Testis (tissue), 3 donors: Measurements from ENCODE around the gene SUSD3. TPM values are rescaled to one million over a fixed set of nuclear protein-coding genes. Genes with fewer than 3 reads are reported as not detected.

Source experiments
- DNase-seq: peaks from one replicate; pipeline ENCODE4 v3.0.0-alpha.2; 2019
- H3K27ac ChIP-seq, 2 donors: fragments of 200-600 bp; sonication (generic); one replicate each; pipeline ENCODE4 v1.5.1; 2019
- H3K27me3 ChIP-seq: fragments of 200-600 bp; sonication (generic); one replicate; pipeline ENCODE4 v1.5.1; 2019
- H3K36me3 ChIP-seq: fragments of 200-600 bp; sonication (generic); one replicate; pipeline ENCODE4 v1.5.1; 2017; ENCODE audit warnings: low read depth; ENCODE audit errors: missing control alignments
- H3K4me1 ChIP-seq: fragments of 200-600 bp; sonication (generic); one replicate; pipeline ENCODE4 v1.5.1; 2019
- H3K4me3 ChIP-seq, 2 donors: fragments of 200-600 bp; sonication (generic); one replicate each; pipeline ENCODE4 v1.5.1; 2017 to 2019
- H3K9me3 ChIP-seq: fragments of 200-600 bp; sonication (generic); one replicate; pipeline ENCODE4 v1.5.1; 2017
- POLR2A ChIP-seq: fragments of 450-650 bp; IDR thresholded peaks from one replicate; pipeline ENCODE4 v1.6.1; 2017; ENCODE audit warnings: antibody characterized with exemption, mild to moderate bottlenecking, moderate library complexity
- WGBS, 2 donors: methylation state at CpG; one replicate each; pipeline ENCODE4 v1.1.5; 2018; 5-methylcytosine and 5-hydroxymethylcytosine counted together
- intact Hi-C: fragments of 100-400 bp; cut with DNase I; formaldehyde crosslinking; loops from one replicate; pipeline ENCODE4 v1.15.1; 2023; ENCODE audit warnings: low total_unique reads
- polyA plus RNA-seq: library from polyadenylated mRNA; stranded (reverse); fragments of 350-450 nt; fragmentation: Illumina TruSeq; extraction: RNeasy Lipid Tissue Mini Kit (QIAGEN cat#74804); gene quantifications from one replicate; pipeline ENCODE4 v1.2.3, GENCODE V29; 2014; ENCODE audit warnings: low read depth, low replicate concordance; ENCODE audit not compliant: insufficient read depth
- total RNA-seq, 2 donors: library from RNA; depleted of rRNA; stranded (reverse); fragments of >200 nt; gene quantifications; one replicate each; pipeline ENCODE4 v1.2.3, GENCODE V29; 2016
- TF ChIP-seq, protein P1 (sequence below), 3 experiments: fragments of 450-650 bp in 2 of 3; fragments of 200-600 bp in 1 of 3; sonication (generic) in 1 of 3; IDR thresholded peaks; one replicate each; pipeline ENCODE4 v1.5.1; 2016 to 2019; ENCODE audit warnings: antibody characterized with exemption in 3 of 3, mild to moderate bottlenecking in 2 of 3, moderate library complexity in 1 of 3

SUSD3 gene
- total and polyA plus RNA-seq, 3 donors from 2014 or later: 172 to 537 (median 282) TPM

DNA sequence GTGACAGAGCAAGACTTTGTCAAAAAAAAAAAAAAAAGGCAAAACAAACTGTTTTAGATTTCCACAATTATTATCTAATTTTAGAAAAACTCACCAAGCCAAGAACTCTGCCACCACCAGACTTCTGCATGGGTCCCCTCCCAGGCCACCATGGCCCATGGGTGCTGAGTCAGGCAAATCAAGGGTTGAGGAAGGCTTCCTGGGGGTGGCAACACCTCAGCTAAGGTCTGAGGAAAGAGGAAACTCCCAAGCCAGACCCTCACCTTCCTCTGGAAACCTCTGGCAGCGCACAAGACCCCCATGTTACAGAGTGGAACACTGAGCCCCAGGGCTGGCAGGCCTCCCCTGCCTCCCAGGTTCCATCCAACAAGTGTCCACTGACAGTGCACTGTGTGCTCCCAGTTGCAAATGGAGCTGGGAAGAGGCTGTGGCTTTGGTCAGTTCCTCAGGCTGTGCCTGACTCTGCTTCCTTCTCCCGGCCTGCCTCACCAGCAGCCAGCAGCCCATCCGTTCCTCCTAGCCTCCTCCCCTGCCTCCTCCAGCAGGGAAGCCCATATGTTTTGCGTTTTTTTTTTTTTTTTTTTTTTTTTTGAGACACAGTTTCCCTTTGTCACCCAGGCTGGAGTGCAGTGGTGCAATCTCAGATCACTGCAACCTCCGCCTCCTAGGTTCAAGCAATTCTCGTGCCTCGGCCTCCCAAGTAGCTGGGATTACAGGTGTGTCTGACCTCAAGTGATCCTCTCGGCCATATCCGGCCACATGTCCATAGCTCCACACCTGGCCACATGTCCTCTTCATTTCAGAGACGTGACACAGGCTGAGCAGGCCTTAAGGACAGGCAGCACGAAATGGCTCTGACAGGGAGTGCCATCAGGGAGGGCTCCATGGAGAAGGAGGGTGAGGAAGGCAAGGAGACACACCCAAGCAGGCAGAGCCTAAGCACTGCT, 3.5 kb upstream of the SUSD3 start:
- Histone ChIP-seq H3K27me3 (no peaks in the 10 kb centered on the region), H3K9me3 (no peaks in the 10 kb centered on the region), H3K4me1 (peaks cover 34% of the 10 kb centered on the region), H3K27ac (no peak overlapping the region), H3K4me3 (no peak overlapping the region), H3K36me3 (no peaks in the 10 kb centered on the region)
- WGBS, 2 donors: 71 to 77% methylated on average over 9 to 11 of the region's 11 CpGs
- no peak for DNase-seq
- intact Hi-C loops: no loop called here
- TF ChIP-seq, protein P1, sequence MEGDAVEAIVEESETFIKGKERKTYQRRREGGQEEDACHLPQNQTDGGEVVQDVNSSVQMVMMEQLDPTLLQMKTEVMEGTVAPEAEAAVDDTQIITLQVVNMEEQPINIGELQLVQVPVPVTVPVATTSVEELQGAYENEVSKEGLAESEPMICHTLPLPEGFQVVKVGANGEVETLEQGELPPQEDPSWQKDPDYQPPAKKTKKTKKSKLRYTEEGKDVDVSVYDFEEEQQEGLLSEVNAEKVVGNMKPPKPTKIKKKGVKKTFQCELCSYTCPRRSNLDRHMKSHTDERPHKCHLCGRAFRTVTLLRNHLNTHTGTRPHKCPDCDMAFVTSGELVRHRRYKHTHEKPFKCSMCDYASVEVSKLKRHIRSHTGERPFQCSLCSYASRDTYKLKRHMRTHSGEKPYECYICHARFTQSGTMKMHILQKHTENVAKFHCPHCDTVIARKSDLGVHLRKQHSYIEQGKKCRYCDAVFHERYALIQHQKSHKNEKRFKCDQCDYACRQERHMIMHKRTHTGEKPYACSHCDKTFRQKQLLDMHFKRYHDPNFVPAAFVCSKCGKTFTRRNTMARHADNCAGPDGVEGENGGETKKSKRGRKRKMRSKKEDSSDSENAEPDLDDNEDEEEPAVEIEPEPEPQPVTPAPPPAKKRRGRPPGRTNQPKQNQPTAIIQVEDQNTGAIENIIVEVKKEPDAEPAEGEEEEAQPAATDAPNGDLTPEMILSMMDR (IDR thresholded peaks at IDR 0.05): no peak

DNA sequence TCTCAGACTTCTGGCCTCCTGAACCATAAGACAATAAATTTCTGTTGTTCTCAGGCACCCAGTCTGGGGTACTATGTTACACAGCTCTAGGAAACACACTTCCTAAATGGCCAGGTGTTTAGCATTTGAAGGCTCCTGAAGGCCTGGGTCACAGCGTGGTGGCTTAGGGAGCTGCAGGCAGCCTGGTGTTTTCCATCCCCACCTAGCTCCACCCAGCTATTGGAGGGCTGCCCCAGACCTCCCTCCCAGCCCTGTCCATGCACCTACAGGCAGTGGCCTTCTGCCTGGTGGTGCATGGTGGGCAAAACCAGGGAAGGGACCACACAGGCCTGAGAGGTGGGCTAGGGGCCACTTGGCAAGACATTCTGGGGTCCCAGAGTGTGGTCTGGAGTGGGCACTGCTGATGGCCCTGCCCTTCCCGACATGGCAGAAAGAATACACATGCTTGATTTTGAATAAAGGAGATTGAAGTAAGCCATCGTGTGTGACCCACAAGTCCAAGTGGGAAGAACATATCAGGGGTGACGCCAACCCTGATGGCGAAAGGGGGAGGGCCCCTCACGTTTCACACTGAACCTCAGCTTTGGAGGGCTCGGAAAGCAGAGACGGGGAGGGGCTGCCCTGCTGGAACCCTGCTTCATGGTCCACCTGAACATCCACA, 1.3 kb upstream of the SUSD3 start:
- Histone ChIP-seq H3K9me3 (no peaks in the 10 kb centered on the region), H3K4me3 (no peak overlapping the region), H3K27ac (no peak overlapping the region), H3K4me1 (peaks cover 32% of the 10 kb centered on the region), H3K36me3 (no peaks in the 10 kb centered on the region), H3K27me3 (no peaks in the 10 kb centered on the region)
- DNase-seq: no peak
- no peak for TF ChIP-seq POLR2A
- TF ChIP-seq, protein P1 (IDR thresholded peaks at IDR 0.05): no peak
- intact Hi-C loops: no loop called here
- 81 to 90% methylated on average over 7 to 8 of the region's 8 CpGs for WGBS, 2 donors

DNA sequence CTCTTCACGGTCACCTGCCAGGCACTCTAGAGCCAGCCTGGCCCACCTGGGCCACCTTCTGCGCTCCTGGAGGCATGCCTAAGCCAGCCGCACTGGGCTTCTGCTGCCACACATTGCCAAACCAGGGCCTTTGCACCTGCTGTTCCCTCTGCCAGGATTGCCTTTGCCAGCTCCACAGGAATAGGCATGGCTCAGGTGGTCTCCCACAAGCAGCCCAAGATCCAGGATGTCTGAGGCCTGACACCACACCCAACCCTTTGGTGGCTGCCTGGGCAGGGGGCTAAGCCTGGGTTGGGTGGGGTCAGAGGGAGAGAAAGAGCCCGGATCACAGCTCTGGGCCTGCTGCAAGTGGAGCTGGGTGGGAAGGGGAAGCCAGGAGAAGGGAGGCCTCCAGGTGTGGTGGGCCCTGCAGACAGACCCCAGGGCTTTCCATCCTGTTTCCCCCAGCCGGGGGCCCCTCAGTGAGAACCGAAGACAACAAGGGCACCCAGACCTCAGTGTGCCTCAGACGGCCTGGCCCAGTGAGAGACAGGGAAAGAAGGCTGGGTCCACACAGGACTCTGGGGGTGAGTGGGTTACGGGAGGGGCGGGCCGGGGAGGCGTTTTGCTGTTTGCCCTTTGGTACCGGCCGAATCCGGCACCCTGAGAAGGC, 672 bp upstream of the SUSD3 start:
- TF ChIP-seq, protein P1 (IDR thresholded peaks at IDR 0.05): no peak
- no peak for TF ChIP-seq POLR2A
- no peak for DNase-seq
- 40 to 46% methylated on average over 13 to 14 of the region's 14 CpGs for WGBS, 2 donors
- H3K36me3 ChIP-seq: no peaks in the 10 kb centered on the region
- peak overlapping the region in 1 of 2 donors; percentile 80 for H3K27ac ChIP-seq
- no peaks in the 10 kb centered on the region for H3K9me3 ChIP-seq
- H3K27me3 ChIP-seq: no peaks in the 10 kb centered on the region
- intact Hi-C loops: no loop called here
- H3K4me1 ChIP-seq: peaks cover 34% of the 10 kb centered on the region
- H3K4me3 ChIP-seq: peak overlapping the region; percentile 58 to 81

- Histone ChIP-seq H3K4me1 (peaks cover 32% of the 10 kb centered on the region), H3K27me3 (no peaks in the 10 kb centered on the region), H3K4me3 (peak overlapping the region; percentile 58 to 81), H3K36me3 (no peaks in the 10 kb centered on the region), H3K9me3 (no peaks in the 10 kb centered on the region), H3K27ac (peak overlapping the region; percentile 54 to 80)
- WGBS, 2 donors: 15 to 42% methylated on average over 11 to 53 of the region's 53 CpGs
- intact Hi-C loops: no loop called here
- DNase-seq: no peak
- TF ChIP-seq POLR2A: no peak
- TF ChIP-seq, protein P1 (IDR thresholded peaks at IDR 0.05): no peak
Measured at GRCh38 chr9:93059011-93059714, 662 bp downstream of the SUSD3 start.
